Epidermal melanocyte (primary cell): ENCODE results near the gene ACBD6.

Experiments used
- DNase-seq: peaks from one replicate; pipeline ENCODE4 v3.0.0; 2011; ENCODE audit warnings: low spot score; ENCODE audit not compliant: insufficient read length

Gene ACBD6

DNA sequence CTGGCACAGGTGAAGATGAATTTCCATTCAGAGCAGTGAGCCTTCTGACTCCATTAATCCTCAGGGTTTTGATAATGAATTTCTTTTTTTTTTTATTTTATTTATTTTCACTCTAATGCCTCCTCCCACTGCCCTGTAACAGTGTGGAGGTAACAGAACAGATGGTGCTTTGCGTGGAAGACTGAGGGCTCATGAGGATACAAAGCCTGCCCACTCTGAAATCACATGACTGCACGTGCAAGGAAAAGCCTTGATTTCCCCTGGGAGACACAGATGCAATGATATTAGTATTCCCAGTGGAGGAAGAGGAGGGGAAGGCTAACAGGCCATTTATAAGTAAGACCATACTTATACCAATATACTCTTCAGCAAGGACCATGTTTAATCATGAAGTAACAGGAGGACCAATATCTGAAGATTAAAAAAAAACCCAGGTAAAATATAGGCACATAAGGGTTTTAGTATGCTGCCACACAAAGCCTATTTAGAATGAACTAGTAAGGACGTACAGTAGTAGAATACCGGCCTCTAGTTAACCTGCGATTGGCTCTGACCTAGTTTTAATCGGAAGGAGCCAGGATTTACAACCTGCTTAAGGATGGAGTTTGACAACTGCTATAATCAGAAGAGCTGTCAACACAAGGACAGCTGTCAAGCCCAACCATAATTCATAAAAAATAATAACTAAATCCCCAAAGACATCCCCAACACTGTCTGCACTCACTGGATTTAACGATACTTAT, 202.7 kb downstream of the ACBD6 start:
- DNase-seq: no peak

DNA sequence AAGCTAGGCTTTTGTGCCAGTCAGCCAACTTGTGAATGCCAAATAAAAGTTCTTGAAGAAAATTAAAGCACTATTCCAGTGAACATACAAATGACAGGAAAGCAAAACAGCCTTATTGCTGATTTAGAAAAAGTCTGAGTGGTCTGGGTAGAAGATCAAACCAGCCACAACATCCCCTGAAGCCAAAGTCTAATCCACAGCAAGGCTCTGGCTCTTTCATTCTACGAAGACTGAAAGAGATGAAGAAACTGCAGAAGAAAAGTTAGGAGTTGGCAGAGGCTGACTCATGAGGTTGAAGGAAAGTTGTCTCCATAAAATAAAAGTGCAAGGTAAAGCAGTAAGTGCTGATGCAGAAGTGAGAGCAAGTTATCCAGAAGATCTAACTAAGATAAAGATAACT, 206.4 kb downstream of the ACBD6 start:
- DNase-seq: no peak

DNA sequence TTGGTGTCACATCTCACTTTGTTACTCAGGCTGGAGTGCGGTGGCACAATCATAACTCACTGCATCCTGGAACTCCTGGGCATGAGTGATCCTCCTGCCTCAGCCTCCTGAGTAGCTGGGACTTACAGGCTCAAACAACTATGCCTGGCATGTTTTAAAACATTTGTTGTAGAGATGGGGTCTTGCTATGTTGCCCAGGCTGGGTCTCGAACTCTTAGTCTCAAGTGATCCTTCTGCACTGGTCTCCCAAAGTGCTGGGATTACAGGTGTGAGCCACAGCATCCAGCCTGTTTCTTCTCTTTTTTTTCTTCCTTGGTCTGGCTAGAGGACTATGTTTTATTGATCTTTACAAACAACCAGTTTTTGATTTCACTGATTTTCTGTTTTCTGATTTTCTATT, 207.7 kb downstream of the ACBD6 start:
- no peak for DNase-seq

DNA sequence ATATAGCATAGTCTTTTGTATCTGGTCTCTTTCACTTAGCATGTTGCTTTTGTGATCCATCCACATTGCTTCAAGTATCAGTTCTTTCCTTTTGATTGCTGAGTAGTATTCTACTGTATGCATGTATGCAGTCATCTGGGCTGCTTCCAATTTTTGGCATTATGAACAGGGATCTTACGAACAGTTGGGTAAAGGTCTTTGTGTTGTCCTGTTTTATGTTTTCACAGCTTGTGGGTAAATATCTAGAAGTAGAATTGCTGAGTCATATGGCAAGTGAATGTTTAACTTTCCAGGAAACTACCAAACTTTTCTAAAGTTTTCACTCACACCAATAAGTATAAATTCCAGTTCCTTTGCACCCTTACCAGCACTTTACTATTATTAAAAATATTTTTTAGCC, 211.4 kb downstream of the ACBD6 start:
- DNase-seq: no peak

DNA sequence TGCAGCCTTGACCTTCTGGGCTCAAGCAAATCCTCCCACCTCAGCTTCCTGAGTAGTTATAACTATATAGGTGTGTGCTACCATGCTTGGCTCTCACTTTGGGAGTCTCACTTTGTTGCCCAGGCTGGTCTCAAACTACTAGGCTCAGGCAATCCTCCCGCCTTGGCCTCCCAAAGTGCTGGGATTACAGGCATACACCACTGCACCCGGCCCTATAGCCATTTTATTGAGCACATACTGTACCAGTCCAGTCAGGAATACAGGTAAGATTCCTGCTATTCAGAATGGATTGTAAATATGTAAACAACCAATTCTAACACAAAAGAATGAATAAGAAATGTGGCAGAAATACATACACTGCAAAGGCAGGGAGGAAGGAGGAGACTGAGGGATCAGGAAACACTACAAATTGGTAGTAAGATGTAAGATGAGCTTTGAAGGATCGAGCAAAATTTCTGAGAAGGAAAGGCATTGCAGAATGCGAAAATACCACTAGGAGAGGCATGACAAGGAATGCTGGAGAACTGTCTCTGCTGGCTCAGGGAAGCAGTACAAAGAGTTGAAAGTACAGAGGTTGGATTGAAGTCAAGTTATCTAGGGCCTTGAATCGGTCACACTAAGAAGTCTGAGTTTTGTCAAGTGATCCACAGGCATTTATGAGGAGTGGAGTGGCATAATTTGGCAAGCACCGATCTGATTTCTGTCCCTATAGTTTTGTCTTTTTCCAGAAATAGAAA, 211.9 kb downstream of the ACBD6 start:
- DNase-seq: no peak

DNA sequence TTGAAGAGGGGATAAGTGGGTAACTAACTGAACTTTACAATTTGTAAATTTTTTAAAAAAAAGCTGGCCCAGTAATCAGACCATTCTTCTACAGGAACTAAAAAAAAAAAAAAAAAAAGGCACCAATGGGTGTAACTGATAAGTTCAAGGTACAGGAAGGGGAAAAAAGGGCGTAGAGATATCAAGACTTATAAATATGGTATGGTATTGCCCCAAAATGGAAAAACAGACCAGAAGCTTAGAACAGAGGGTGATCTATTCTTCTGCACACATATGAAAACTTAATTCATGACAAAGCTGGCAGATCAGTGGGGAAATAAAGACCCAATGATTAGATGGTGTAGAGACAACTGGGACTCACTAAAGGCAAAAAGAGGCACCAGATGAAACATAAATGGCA, 213.4 kb downstream of the ACBD6 start:
- no peak for DNase-seq

DNA sequence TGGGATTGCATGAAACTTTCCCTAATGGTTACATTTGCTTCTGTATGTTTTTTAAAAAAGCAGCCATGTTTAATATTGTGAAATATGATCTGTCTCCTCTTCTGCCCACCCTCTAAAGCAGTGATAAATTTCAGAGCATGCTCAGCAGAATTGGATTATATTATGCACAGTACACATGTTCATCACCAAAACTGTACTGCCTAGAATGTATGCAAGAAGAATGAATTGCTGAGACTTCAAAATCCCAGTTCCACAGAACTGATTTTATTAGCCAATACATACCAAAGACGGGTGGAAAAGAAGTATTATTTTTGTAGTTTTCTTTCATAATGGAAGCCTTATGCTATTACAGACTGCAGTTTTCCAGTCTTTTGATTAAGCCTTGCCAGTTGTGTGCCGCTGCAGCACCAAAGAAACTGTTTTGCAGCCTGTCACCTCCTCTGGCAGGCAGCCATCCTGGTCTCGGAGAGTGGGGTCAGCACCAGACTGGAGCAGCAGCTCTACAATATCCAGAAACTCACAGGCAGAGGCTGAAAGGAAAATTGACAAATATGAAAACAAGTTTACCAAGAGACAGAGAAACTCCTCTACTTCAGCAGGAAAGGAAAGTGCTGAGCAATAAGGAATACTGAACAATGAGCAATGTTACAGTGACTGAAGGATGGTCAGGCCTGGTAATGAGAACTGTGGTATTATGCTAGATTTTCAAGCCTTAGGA, 214.2 kb downstream of the ACBD6 start:
- no peak for DNase-seq

DNA sequence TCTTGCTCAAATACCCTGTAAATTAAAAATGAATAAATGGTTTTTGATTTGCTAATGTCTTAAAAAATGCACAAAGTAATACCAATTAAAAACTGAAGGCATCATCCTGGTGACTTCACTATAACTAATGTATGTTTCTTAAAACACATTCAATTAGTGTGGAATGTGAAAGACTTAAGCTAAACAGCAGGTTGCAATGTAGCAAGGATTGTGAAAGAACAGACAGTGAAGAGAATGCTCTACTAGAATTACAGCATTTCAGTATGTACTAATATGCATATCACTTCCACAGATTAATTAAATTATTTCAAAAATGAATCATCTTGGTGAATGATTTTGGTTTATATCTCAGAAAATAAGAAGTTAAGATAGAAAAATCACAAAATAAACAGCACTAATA, 216.0 kb downstream of the ACBD6 start:
- no peak for DNase-seq

DNA sequence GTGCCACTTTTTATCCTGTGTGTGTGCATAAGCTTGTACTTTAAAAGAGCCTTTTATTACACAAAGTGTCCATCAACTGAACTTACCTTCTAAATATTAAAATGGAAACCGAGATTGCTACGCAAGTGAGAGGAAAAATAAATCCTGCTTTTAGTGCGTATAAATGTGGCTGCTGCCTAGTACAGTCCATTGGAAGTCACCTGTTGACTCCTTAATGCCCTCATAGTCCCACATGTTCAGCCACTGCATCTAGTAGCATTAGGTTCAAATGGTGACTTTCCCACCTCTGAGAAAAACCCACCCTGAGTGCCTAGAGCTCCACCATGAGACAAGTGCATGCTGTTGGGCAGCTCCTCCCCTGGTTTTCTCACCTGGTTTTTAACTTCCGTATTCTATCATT, 219.3 kb downstream of the ACBD6 start:
- no peak for DNase-seq

DNA sequence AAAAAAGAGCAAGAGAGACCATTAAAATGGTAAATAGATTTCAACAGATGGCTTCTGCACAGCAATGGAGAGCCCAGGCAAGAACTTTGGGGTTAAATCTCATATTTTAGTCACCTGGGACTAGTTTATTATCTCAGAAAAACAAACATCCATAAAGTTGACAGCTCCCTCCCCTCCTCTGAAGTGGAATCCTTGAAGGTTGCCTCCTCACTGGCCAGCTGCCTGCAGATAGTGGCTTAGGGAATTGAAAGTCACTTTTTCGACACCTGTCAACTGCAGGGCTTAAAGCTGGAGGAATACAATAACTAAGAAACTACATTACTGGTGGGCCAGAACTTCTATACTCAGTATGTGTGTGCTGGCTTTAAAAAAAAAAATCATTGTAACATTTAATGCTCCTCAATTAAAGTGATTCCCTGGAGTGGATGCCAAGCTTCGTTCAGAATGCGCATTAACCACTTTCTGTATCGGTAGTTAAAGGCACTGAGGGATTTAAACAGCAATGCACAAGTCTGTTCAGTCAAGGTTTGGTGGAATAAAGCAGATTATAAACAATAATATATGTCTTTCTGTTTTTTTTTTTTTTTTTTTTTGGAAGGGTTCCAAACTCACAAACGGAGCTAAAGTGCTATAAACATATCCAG, 219.9 kb downstream of the ACBD6 start:
- DNase-seq: no peak

DNA sequence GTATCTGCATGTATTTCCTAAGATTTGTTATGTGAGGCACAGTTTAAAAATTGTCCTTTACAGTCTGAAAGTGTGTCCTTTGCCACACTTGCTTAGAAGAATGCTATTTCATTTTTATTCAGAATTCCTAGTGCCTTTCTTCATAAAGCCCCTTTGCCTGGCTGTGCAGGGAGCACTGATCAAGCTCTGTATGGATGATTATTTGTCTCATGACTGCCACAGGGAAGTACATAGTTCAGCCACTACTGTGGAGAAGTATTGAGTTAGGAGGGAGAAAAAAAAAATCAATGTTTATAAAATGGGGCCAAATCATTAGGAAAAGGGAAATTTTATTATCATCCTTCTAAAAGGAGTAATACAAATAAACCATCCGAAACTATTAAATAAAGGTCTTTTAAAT, 220.9 kb downstream of the ACBD6 start:
- DNase-seq: no peak

DNA sequence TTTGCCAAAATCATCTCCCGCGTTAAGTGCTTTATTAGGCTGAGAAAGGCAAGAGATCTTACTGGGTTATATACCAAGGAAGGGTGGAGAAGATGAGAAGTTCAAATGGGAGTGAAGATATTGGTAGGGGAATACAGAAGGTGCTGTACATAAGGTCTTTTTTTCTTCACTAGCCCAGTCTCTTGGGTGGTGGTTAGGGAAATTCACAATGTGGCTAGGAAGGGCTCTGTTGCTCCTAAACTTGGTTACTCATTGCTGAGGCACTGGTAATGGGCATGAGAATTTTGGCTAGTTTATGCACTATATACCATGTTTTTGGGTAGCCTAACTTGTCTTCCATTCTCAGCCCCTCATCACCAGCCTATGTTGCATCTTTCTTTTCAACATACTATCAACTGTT, 221.8 kb downstream of the ACBD6 start:
- no peak for DNase-seq

DNA sequence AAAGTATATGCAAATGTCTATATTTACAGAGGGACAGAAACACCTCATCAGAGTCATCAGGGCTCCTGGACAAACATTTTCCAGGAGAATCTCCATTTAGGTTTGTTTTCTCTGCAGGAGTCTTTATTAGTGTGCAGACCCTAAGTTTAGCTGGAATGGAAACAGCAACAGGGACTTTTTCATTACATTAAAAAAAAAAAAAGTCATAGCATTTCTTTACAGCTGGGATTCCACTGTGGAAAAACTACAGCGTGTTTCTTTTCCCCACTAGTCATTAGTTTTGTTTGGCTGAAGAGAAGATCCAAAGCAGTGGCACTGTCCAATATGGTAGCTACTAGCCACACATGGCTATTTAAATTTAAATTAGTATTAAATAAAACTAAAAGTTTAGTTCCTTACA, 222.7 kb downstream of the ACBD6 start:
- no peak for DNase-seq

DNA sequence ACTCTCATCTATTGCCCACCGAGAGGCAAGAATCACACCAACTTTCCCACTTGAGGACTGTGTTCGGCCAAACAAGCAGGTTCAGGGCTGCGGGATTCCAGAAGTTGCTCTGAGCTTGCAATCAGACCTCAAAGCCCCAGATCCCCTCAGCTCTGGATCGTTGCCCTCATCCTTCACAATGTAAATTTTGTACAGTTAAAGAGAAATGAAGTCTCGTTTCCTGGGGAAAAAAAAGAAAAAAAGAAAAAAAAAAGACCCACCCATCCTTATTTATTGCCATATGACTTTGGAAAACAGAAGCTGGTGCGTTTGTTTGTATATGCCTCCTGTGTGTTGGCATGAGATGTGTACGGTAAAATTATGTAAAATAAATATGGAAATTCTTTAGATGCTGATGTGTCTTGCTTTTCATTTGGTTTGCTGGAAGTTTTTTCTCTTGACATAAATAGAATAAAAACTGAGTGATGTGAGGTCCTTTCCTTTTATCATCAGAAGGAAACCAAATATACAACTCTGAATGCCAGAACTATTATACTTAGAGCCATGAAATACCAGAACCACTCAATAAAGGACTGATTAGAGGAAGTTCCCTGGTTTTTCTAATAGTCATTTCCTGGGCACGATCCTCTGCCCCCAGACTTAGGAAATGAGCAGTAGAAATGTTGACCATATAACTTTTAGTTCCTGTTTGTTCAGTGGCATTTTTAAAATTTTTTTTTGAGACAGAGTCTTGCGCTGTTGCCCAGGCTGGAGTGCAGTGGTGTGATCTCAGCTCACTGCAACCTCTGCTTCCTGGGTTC, 223.6 kb downstream of the ACBD6 start:
- DNase-seq: no peak

DNA sequence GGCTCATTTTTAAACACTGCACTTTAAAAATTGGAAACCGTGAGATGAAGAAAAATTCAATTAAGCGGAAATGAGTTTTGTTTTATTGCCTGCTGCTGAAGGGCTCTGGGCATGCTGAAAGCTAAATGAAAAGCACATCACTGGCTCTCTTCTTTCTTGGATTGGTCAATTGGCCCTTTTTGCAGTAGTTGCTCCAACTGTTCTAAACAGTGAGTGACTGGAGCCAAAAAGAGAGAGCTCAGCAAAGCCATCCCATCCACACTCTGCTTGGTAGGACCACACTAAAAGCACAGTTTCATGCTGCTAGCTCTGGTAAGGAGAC, 224.2 kb downstream of the ACBD6 start:
- DNase-seq: no peak

DNA sequence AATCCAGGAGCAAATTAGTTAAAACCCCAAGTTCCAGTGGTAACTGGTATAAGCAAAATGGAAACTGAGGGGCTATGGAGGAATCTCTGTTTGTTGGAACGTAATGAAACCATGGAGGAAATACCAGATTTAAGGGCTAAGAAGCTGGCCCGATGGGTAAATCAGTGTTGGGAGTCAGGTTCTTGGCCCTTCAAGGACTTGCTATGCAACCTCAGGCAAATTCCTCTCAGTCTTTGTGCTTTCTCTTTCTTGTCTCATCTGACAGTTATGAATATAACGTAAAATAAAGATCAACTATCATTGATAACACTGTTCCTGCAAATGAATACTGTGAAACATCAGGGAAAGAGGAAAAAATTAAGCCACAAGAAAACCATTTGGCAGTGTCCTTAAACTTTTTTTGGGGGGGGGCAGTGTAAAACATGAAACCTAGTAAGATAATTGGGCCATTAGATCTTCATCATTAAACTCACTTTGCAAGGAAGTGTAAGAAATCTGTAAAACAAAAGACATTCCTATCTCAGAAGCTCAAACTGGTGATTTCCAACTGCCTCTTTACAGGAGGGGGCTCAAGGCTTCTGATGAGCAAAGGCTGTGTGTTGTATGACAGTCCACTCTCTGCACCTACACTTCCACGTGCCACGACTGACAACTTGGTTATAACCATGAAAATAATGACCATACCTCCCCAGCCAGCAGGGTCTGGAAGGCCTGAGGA, 224.7 kb downstream of the ACBD6 start:
- no peak for DNase-seq

DNA sequence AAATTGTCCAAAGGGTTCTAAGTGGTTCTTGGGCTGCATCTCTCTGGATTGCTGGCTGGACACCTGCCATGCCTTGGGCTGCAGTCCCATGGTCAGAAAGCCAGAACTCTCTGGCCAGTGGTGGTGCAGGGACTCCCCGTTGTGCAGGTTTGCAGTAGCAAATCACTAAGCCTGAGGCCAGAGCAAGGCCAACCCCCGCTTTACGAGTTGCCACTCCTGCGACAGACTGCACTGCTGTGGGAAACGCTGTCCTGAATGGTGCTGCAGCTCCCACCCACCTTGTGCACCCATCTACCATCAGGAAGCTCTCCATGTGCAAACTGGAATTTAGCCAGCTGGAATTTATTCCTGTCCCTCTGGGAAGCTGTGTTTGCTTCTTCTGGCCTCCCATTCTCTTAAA, 226.7 kb downstream of the ACBD6 start:
- no peak for DNase-seq

DNA sequence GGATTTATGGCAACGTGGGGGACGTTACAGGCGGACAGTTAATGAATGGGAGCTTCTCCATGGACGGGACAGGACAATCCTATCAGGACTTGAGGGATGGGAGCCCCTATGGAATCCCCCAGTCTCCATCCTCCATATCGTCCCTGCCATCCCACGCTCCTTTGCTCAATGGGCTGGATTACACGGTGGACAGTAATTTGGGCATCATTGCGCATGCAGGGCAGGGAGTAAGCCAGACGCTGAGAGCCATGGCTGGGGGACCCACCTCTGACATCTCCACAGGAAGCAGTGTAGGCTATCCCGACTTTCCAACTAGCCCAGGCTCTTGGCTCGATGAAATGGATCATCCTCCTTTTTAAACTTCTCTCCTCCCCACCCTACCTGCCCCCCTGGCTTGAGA, 228.2 kb downstream of the ACBD6 start:
- no peak for DNase-seq

DNA sequence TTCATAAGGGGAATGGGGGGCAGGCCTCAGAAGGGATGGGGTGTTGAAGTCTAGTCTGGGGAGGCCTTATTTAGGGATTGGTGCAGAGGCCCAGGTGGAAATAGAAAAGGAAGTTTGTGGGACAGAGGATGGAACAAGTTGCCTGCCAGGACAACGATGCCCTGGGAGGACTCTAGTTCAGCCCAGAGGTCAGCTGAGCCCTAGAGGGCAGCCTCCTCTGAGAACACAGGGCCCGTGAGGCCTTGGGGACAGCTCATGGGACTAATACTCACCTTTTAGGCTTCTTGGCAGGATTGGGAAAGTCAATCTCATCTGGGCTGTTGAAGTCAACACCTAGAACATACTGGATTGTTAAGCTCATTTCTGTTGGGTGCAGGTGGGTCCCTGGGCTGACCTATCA, 229.3 kb downstream of the ACBD6 start:
- DNase-seq: no peak

DNA sequence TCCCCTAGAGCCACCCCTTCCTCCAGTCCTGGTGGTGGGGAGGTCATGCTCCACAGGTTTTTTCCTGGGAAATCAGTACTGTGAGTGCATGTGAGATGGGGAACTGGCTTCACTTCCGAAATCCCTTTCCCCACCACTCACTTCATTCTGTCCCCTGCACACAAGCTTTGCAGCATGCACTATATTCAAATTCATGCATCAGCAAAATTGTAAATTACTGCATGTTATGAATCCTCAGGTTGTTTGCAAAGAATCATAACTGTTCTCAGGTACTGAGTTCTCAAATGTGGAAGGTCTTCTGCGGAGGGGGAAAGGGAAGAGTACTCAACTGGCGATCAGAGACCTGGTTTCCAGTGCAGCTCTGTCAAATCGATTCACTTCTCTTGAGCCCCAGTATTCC, 230.0 kb downstream of the ACBD6 start:
- no peak for DNase-seq
